Vagina (tissue), 2 donors: ENCODE results near the gene HRH3.

Source experiments
- CTCF ChIP-seq, 3 experiments: fragments of 450-650 bp in 2 of 3; fragments of 200-600 bp in 1 of 3; sonication (generic) in 1 of 3; IDR thresholded peaks; one replicate each; pipeline ENCODE4 v1.5.1; 2017 to 2019; ENCODE audit warnings: antibody characterized with exemption in 3 of 3, mild to moderate bottlenecking in 2 of 3, moderate library complexity in 2 of 3
- POLR2A ChIP-seq, 2 donors: fragments of 450-650 bp; IDR thresholded peaks; one replicate each; pipeline ENCODE4 v1.6.1; 2017; ENCODE audit warnings: antibody characterized with exemption in 2 of 2, mild to moderate bottlenecking in 2 of 2, moderate library complexity in 2 of 2
- POLR2AphosphoS5 ChIP-seq, 2 donors: sonication (generic); formaldehyde crosslinking; IDR thresholded peaks; one replicate each; pipeline ENCODE4 v1.9.0; 2017; ENCODE audit warnings: antibody characterized with exemption in 2 of 2, mild to moderate bottlenecking in 2 of 2, low read depth in 1 of 2; ENCODE audit not compliant: insufficient read depth in 1 of 2

GRCh38 chr20:62269871-62270270 is 49.8 kb upstream of the HRH3 start:
- TF ChIP-seq POLR2A (IDR thresholded peaks at IDR 0.05) (no peak), CTCF (IDR thresholded peaks at IDR 0.05) (no peak), POLR2AphosphoS5 (IDR thresholded peaks at IDR 0.05; ENCODE audit: insufficient read depth in 1 of 2, low read depth in 1 of 2) (no peak)
